H9 (cell line): Measurements from ENCODE around the gene ARHGEF7. TPM values are rescaled to one million over a fixed set of nuclear protein-coding genes. Genes with fewer than 3 reads are reported as not detected.

Experiments used
- DNase-seq: peaks from one replicate; pipeline ENCODE4 v3.0.0-alpha.2; 2017
- H2AFZ ChIP-seq: one replicate; pipeline ENCODE4 v1.6.1; 2013; ENCODE audit warnings: mild to moderate bottlenecking, low read length, control low read depth, moderate library complexity
- H2AK5ac ChIP-seq: 2 replicates; pipeline ENCODE4 v1.6.1; 2013; ENCODE audit warnings: low read length, control low read depth, mixed read lengths; ENCODE audit not compliant: insufficient read length
- H2BK120ac ChIP-seq: one replicate; pipeline ENCODE4 v1.6.1; 2013; ENCODE audit warnings: low read depth, mild to moderate bottlenecking, low read length, control low read depth, inconsistent platforms; ENCODE audit not compliant: poor library complexity, severe bottlenecking
- H2BK12ac ChIP-seq: 2 replicates; pipeline ENCODE4 v1.6.1; 2013; ENCODE audit warnings: low read length, control low read depth, mixed read lengths, low read depth; ENCODE audit not compliant: insufficient read length
- H2BK15ac ChIP-seq: 2 replicates; pipeline ENCODE4 v1.6.1; 2013; ENCODE audit warnings: low read depth, low read length, control low read depth
- H2BK20ac ChIP-seq: one replicate; pipeline ENCODE4 v1.6.1; 2013; ENCODE audit warnings: low read depth, mild to moderate bottlenecking, low read length, control low read depth, inconsistent platforms; ENCODE audit not compliant: poor library complexity, severe bottlenecking
- H2BK5ac ChIP-seq: 2 replicates; pipeline ENCODE4 v1.6.1; 2013; ENCODE audit warnings: low read length, control low read depth, mixed read lengths; ENCODE audit not compliant: insufficient read length
- H3K14ac ChIP-seq: 2 replicates; pipeline ENCODE4 v1.6.1; 2013; ENCODE audit warnings: low read length, control low read depth; ENCODE audit not compliant: insufficient read depth
- H3K18ac ChIP-seq: 2 replicates; pipeline ENCODE4 v1.6.1; 2013; ENCODE audit warnings: low read depth, mild to moderate bottlenecking, mixed read lengths, low read length, control low read depth; ENCODE audit not compliant: insufficient read length
- H3K23ac ChIP-seq: 2 replicates; pipeline ENCODE4 v1.6.1; 2013; ENCODE audit warnings: low read length, control low read depth, mixed read lengths, low read depth; ENCODE audit not compliant: insufficient read length
- H3K23me2 ChIP-seq: 2 replicates; pipeline ENCODE4 v1.6.1; 2013; ENCODE audit warnings: low read depth, mild to moderate bottlenecking, mixed read lengths, low read length, control low read depth; ENCODE audit not compliant: insufficient read length, poor library complexity, severe bottlenecking
- H3K27ac ChIP-seq: 2 replicates; pipeline ENCODE4 v1.5.1; 2013; ENCODE audit warnings: low read length, control low read depth, mixed read lengths, low read depth; ENCODE audit not compliant: insufficient read length
- H3K27me3 ChIP-seq: 2 replicates; pipeline ENCODE4 v1.6.1; 2013; ENCODE audit warnings: low read length, control low read depth, inconsistent platforms; ENCODE audit not compliant: insufficient read depth
- H3K4ac ChIP-seq: 2 replicates; pipeline ENCODE4 v1.6.1; 2013; ENCODE audit warnings: low read depth, mild to moderate bottlenecking, control low read depth, inconsistent platforms, low read length, moderate library complexity
- H3K4me1 ChIP-seq: 2 replicates; pipeline ENCODE4 v1.6.1; 2013; ENCODE audit warnings: low read length, control low read depth, inconsistent platforms; ENCODE audit not compliant: insufficient read depth
- H3K4me2 ChIP-seq: 2 replicates; pipeline ENCODE4 v1.6.1; 2013; ENCODE audit warnings: low read length, control low read depth, mixed read lengths; ENCODE audit not compliant: insufficient read length, insufficient read depth
- H3K56ac ChIP-seq: 2 replicates; pipeline ENCODE4 v1.6.1; 2013; ENCODE audit warnings: low read depth, mild to moderate bottlenecking, mixed read lengths, low read length, control low read depth; ENCODE audit not compliant: insufficient read length
- H3K79me1 ChIP-seq: 2 replicates; pipeline ENCODE4 v1.6.1; 2013; ENCODE audit warnings: low read depth, mild to moderate bottlenecking, moderate library complexity, low read length, control low read depth, inconsistent platforms; ENCODE audit not compliant: insufficient read depth, poor library complexity, severe bottlenecking
- H3K79me2 ChIP-seq: 2 replicates; pipeline ENCODE4 v1.6.1; 2013; ENCODE audit warnings: low read length, control low read depth, inconsistent platforms; ENCODE audit not compliant: insufficient read depth
- H3K9ac ChIP-seq: 2 replicates; pipeline ENCODE4 v1.6.1; 2013; ENCODE audit warnings: low read length, control low read depth, mixed read lengths; ENCODE audit not compliant: insufficient read length; ENCODE audit errors: extremely low read depth
- H3K9me3 ChIP-seq: one replicate; pipeline ENCODE4 v1.6.1; 2013; ENCODE audit warnings: low read depth, low read length, inconsistent platforms; ENCODE audit not compliant: control insufficient read depth
- H3T11ph ChIP-seq: one replicate; pipeline ENCODE4 v1.6.1; 2013; ENCODE audit warnings: mild to moderate bottlenecking, low read length, control low read depth, inconsistent platforms
- H4K20me1 ChIP-seq: one replicate; pipeline ENCODE4 v1.6.1; 2013; ENCODE audit not compliant: control insufficient read depth, insufficient read length, insufficient read depth
- H4K5ac ChIP-seq: 2 replicates; pipeline ENCODE4 v1.6.1; 2013; ENCODE audit warnings: low read depth, mild to moderate bottlenecking, mixed read lengths, low read length, control low read depth; ENCODE audit not compliant: insufficient read length
- H4K8ac ChIP-seq: replicated peaks from 2 replicates; pipeline ENCODE4 v1.6.1; 2013; ENCODE audit warnings: low read length, control low read depth, mixed read lengths, low read depth; ENCODE audit not compliant: insufficient read length
- H4K91ac ChIP-seq: 2 replicates; pipeline ENCODE4 v1.6.1; 2013; ENCODE audit warnings: low read depth, mild to moderate bottlenecking, moderate library complexity, mixed read lengths, low read length, control low read depth; ENCODE audit not compliant: insufficient read length
- H3K27ac Mint-ChIP-seq, 3 experiments: 2 replicates in 2 of 3; 3 replicates in 1 of 3; pipeline ENCODE4 v1.8.0; 2020 to 2021; ENCODE audit warnings: mixed read lengths in 3 of 3, mild to moderate bottlenecking in 1 of 3, moderate library complexity in 1 of 3
- H3K27me3 Mint-ChIP-seq: 2 replicates; pipeline ENCODE4 v1.8.0; 2021; ENCODE audit warnings: low read depth, mild to moderate bottlenecking, moderate library complexity, mixed read lengths
- H3K36me3 Mint-ChIP-seq, 3 experiments: 2 replicates in 2 of 3; 3 replicates in 1 of 3; pipeline ENCODE4 v1.8.0; 2020 to 2021; ENCODE audit warnings: low read depth in 3 of 3, mixed read lengths in 3 of 3; ENCODE audit not compliant: insufficient read depth in 1 of 3
- H3K4me1 Mint-ChIP-seq, 2 experiments: 2 replicates each; pipeline ENCODE4 v1.8.0; 2020; ENCODE audit warnings: mixed read lengths in 2 of 2
- H3K4me3 Mint-ChIP-seq, 2 experiments: 2 replicates in 1 of 2; 3 replicates in 1 of 2; pipeline ENCODE4 v1.8.0; 2020 to 2021; ENCODE audit warnings: mild to moderate bottlenecking in 2 of 2, mixed read lengths in 2 of 2, moderate library complexity in 1 of 2
- H3K9me3 Mint-ChIP-seq, 2 experiments: 2 replicates in 1 of 2; 3 replicates in 1 of 2; pipeline ENCODE4 v1.8.0; 2020; ENCODE audit warnings: mild to moderate bottlenecking in 2 of 2, mixed read lengths in 2 of 2, moderate library complexity in 1 of 2
- WGBS: extraction: QIAGEN DNeasy Blood & Tissue Kit; methylation state at CpG from one replicate; pipeline ENCODE4 v1.1.7; 2013; ENCODE audit warnings: missing lambda C conversion rate, low lambda C conversion rate, mixed read lengths; ENCODE audit not compliant: insufficient read length; ENCODE audit errors: extremely low coverage; 5-methylcytosine and 5-hydroxymethylcytosine counted together
- total RNA-seq: library from RNA; stranded (reverse); gene quantifications from 2 replicates; pipeline ENCODE4 v1.2.1, GENCODE V29; 2021
- TF ChIP-seq, protein P1 (sequence below): fragments of 200-600 bp; sonication (generic); conservative IDR thresholded peaks from 3 replicates; pipeline ENCODE4 v1.8.0; 2021; ENCODE audit warnings: antibody characterized with exemption, mild to moderate bottlenecking

The ARHGEF7 gene
- total RNA-seq, 1 experiment from 2014 or later: 51.9 TPM

DNA sequence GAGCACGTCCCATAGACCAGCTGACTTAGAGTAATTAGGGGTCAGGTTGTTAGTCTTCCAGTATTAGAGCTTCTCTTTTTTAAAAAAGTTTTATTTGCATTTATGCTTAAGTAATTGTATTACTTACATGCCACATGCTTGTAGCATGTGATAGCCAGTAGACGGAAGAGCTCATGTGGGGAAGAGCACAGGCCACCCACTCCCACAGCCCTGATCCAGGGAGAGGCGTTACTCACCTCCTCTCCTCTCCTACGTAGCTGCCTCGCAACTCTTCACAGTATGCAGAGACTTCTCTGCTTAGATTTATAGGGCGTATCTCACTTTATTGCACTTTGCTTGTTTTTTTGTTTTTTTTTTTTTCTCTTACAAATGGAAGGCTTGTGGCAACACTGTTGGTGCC is 110.1 kb downstream of the ARHGEF7 start:
- Mint-ChIP-seq H3K4me3 (no peak overlapping the region), H3K36me3 (peaks cover 6 to 26% (median 7%) of the 10 kb centered on the region in 3 experiments; a peak in 6 of 7 replicates), H3K9me3 (no peaks in the 10 kb centered on the region), H3K4me1 (peaks cover 8 to 21% of the 10 kb centered on the region in 2 experiments), H3K27me3 (no peaks in the 10 kb centered on the region), H3K27ac (peak overlapping the region in 2 of 3 experiments; percentile 21 to 22; a peak in 1 of 7 replicates)
- H3K4me1 ChIP-seq: no peaks in the 10 kb centered on the region
- H3K4ac ChIP-seq: no peak overlapping the region
- H4K20me1 ChIP-seq: peaks cover 2% of the 10 kb centered on the region
- no peak for DNase-seq
- peaks cover 6% of the 10 kb centered on the region; the same call in 1 of the 2 replicates for H3K79me2 ChIP-seq
- no peak overlapping the region for H3K4me2 ChIP-seq
- H3K27me3 ChIP-seq: no peaks in the 10 kb centered on the region; the same call in 1 of the 2 replicates
- no peak overlapping the region for H3K9ac ChIP-seq
- H3K23ac ChIP-seq: no peak overlapping the region
- H4K8ac ChIP-seq: no peak overlapping the region
- H2AFZ ChIP-seq: no peak overlapping the region
- no peak overlapping the region for H4K5ac ChIP-seq
- no peak overlapping the region for H2BK15ac ChIP-seq
- H2BK12ac ChIP-seq: no peak overlapping the region
- no peak overlapping the region for H2BK120ac ChIP-seq
- H2BK5ac ChIP-seq: no peak overlapping the region
- peaks cover 3% of the 10 kb centered on the region for H3K79me1 ChIP-seq
- H4K91ac ChIP-seq: no peak overlapping the region
- no peak overlapping the region for H2AK5ac ChIP-seq
- no peak overlapping the region for H3K18ac ChIP-seq
- no peaks in the 10 kb centered on the region for H3K9me3 ChIP-seq
- WGBS: no CpG with 5 or more reads among the region's 6 CpGs
- H3K14ac ChIP-seq: no peak overlapping the region
- TF ChIP-seq, protein P1, sequence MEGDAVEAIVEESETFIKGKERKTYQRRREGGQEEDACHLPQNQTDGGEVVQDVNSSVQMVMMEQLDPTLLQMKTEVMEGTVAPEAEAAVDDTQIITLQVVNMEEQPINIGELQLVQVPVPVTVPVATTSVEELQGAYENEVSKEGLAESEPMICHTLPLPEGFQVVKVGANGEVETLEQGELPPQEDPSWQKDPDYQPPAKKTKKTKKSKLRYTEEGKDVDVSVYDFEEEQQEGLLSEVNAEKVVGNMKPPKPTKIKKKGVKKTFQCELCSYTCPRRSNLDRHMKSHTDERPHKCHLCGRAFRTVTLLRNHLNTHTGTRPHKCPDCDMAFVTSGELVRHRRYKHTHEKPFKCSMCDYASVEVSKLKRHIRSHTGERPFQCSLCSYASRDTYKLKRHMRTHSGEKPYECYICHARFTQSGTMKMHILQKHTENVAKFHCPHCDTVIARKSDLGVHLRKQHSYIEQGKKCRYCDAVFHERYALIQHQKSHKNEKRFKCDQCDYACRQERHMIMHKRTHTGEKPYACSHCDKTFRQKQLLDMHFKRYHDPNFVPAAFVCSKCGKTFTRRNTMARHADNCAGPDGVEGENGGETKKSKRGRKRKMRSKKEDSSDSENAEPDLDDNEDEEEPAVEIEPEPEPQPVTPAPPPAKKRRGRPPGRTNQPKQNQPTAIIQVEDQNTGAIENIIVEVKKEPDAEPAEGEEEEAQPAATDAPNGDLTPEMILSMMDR: no peak
- no peaks in the 10 kb centered on the region for H3K23me2 ChIP-seq
- H3T11ph ChIP-seq: no peak overlapping the region
- no peak overlapping the region for H2BK20ac ChIP-seq
- H3K27ac ChIP-seq: no peak overlapping the region
- no peak overlapping the region for H3K56ac ChIP-seq
